DMS79 (cell line): ENCODE measurements around the gene PPP6R2.

ENCODE experiments used
- DNase-seq: peaks from one replicate; lab custom pipeline; 2025; lab: John Stamatoyannopoulos, UW

Gene PPP6R2

DNA sequence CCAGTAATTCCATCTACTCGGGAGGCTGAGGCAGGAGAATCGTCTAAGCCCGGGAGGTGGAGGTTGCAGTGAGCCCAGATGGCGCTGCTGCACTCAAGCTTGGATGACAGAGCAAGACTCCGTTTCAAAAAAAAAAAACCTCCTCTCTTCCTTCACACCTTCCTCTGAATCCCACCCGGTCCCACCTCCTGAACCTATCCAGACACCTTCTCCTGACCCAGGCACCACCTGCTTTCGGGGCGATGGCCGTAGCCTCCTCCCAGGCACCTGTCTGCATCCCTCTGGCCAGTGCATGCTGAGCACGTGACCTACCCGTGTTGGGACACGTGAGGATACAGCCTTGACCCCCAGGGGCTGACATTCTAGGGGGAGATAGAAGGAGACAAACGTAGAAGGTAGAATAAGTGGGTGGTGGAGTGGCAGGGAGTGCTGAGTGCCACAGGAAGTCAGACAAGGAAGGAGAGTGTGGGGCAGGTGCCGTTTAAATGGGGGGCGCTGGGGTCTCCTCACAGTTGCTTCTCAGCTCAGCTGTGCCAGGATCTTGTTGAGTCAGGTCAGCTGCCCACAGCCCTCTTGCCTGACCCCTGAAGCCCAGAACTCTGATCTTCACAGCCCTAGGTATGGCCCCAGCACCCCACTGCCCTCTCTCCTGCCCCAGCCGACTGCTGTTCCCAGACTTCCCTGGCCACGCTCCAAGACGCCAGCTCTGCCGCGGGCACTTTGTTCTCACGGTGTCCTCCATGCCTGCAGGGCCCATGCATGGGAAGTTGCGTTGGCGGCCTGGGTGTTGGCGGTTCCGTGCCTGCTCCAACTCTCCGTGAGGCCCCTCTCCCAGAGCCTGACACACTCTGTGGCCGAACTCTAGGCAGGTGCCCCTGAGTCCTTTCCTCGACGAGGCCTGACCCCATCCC is 142.3 kb downstream of the PPP6R2 start:
- no peak for DNase-seq

- DNase-seq: no peak
These were observed 143.6 kb downstream of the PPP6R2 start, which contains the start of gene MIOX for GRCh38 chr22:50486561-50487289. TSS of gene MIOX (plus strand) at chr22:50486859. CDS start at chr22:50486898, 39 bp downstream.

DNA sequence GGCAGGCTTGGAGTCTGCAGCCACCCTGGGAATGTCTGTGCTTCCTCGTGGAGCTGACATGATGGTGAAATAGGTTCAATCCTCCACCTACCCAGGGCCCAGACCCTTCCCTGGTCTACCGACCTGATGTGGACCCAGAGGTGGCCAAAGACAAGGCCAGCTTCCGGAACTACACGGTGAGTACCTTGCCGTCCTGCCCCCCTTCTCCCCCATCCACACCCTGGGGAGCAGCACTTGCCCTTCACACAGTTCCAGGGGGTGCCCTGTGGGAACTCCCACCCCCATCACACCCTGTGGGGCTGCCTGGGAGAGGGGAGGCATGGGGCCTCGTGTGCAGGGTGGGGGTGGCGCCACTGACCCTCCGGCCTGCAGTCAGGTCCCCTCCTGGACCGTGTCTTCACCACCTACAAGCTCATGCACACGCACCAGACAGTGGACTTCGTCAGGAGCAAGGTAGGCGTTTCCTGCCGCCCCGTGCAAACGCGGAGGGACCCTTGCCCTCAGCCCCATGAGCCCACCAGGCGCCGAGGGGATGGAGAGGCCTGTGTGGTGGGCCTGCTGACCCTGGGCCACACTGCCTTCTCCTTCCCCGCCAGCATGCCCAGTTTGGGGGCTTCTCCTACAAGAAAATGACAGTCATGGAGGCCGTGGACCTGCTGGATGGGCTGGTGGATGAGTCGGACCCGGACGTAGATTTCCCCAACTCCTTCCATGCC is 144.3 kb downstream of the PPP6R2 start:
- no peak for DNase-seq

DNA sequence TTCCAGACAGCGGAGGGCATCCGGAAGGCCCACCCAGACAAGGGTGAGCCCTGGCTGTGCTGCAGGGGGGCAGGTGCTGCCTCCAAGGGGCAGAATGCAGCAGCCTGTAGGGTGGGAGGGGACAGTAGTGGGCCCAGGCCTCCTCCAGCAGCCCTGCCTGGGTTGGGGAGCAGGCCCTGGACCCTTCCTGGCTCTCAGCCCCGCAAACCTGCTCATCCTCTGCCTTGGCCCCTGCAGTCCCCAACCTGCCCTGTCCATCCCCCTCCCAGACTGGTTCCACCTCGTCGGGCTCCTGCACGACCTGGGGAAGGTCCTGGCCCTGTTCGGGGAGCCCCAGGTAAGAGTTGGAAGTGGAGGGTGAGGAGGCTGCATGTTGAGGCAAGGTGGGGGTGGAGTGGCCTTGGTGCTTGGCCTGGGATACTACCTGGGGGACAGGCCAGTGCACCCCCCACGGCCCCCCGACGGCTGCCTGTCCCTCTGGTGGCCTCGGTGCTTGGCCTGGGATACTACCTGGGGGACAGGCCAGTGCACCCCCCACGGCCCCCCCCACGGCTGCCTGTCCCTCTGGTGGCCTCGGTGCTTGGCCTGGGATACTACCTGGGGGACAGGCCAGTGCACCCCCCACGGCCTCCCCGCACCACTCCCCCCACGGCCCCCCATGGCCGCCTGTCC is 145.0 kb downstream of the PPP6R2 start:
- DNase-seq: no peak

- no peak for DNase-seq
These were observed 145.8 kb downstream of the PPP6R2 start for GRCh38 chr22:50488886-50489285.

- no peak for DNase-seq
These were observed 146.5 kb downstream of the PPP6R2 start for GRCh38 chr22:50489363-50490243.

DNA sequence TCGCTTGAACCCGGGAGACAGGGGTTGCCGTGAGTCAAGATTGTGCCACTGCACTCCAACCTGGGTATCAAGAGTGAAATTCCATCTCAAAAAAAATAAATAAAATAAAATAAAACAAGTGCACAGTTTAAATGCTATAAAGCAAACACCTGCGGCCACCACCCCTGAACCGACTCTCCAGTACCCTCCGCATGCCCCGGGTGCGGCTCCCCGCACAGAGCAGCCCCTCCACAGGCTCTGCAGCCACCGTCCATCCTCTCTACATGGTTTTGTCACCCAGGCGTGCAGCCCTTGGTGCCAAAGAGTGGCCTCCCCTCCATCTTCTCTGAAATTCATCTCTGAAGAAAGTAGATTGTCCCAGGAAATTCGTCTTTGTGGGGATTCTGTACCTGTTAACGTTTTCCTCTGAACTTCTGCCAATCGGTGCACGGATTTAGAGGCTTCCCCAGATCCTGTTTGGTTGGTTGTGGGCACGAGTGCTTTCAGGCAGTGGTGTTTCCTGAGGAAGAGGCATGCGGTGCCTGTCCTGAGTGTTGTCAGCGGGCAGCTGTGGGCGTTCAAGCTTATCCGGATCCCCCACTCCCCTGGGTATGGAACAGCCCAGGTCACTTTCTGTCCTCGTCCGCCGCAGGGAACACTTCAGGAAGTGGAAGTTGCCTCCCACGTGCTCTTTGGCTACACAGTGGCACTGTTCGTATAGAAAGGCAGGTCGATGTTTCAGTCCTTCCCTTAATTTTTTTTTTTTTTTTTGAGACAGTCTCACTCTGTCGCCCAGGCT is 147.6 kb downstream of the PPP6R2 start:
- DNase-seq: no peak
